HCT116 (cell line): ENCODE data around the gene KIF5C.

ENCODE experiments used
- SP1 ChIP-seq: IDR thresholded peaks from 2 replicates; pipeline ENCODE4 v1.6.1; 2012; ENCODE audit warnings: low read depth
- TF ChIP-seq, protein P1 (sequence below), 3 experiments: fragments of 200-600 bp in 1 of 3; sonication (generic) in 1 of 3; IDR thresholded peaks in 2 of 3; conservative IDR thresholded peaks in 1 of 3; 2 replicates each; pipeline ENCODE4 v1.5.1; 2012 to 2017; ENCODE audit warnings: low read depth in 2 of 3, low read length in 2 of 3, antibody characterized with exemption in 1 of 3, borderline replicate concordance in 1 of 3, control low read depth in 1 of 3, mild to moderate bottlenecking in 1 of 3, mixed read lengths in 1 of 3, mixed run types in 1 of 3, moderate library complexity in 1 of 3; ENCODE audit not compliant: insufficient read depth in 1 of 3

DNA sequence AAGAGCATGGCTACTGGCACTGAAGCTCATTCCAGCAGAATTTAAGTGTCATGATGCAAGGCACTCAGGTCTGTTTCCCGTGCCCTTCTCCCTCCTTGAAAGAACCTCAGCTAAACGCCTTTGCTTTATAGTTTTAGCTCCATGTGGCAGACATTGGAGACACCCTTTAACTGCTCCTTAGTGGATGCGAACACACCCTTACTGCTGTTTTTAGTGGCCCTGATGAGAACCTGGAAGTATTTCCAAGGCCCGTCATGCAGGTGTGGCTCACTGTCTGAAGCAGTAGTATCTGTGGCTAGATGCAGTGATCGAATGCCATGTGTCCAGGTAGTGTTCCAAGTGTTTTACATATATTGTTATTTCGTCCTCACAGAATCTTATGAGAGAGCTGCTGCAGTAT lies 28.3 kb downstream of the KIF5C start:
- TF ChIP-seq, protein P1, sequence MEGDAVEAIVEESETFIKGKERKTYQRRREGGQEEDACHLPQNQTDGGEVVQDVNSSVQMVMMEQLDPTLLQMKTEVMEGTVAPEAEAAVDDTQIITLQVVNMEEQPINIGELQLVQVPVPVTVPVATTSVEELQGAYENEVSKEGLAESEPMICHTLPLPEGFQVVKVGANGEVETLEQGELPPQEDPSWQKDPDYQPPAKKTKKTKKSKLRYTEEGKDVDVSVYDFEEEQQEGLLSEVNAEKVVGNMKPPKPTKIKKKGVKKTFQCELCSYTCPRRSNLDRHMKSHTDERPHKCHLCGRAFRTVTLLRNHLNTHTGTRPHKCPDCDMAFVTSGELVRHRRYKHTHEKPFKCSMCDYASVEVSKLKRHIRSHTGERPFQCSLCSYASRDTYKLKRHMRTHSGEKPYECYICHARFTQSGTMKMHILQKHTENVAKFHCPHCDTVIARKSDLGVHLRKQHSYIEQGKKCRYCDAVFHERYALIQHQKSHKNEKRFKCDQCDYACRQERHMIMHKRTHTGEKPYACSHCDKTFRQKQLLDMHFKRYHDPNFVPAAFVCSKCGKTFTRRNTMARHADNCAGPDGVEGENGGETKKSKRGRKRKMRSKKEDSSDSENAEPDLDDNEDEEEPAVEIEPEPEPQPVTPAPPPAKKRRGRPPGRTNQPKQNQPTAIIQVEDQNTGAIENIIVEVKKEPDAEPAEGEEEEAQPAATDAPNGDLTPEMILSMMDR (IDR thresholded peaks at IDR 0.05 in 2 of 3, conservative IDR thresholded peaks at IDR 0.05 in 1 of 3; ENCODE audit: borderline replicate concordance in 1 of 3, insufficient read depth in 1 of 3, low read depth in 2 of 3, low read length in 2 of 3), result no peak
- no peak for TF ChIP-seq SP1
